Measurements from ENCODE around the gene TMEM135. TPM values are rescaled to one million over a fixed set of nuclear protein-coding genes. Genes with fewer than 3 reads are reported as not detected.

TMEM135 gene
- total RNA-seq, 1 donor from 2014 or later: 20.6 TPM

DNA sequence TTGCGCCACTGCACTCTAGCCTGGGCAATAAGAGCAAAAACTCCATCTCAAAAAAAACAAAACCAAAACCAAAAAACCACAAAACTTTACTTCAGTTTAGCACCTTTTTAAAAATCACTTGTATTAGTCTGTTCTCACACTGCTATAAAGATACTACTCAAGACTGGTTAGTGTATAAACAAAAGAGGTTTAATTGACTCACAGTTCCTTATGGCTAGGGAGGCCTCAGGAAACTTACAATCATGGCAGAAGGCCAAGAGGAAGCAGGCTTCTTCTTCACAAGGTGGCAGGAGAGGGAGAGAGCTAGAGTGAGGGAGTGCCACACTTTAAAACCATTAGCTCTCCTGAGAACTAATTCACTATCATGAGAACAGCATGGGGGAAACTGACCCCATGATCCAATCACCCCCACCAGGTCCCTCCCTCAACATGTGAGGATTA is 261.3 kb downstream of the TMEM135 start:
- TF ChIP-seq EZH2 (IDR thresholded peaks at IDR 0.05; ENCODE audit: insufficient read depth, low read length): no peak
- TF ChIP-seq, protein P1, sequence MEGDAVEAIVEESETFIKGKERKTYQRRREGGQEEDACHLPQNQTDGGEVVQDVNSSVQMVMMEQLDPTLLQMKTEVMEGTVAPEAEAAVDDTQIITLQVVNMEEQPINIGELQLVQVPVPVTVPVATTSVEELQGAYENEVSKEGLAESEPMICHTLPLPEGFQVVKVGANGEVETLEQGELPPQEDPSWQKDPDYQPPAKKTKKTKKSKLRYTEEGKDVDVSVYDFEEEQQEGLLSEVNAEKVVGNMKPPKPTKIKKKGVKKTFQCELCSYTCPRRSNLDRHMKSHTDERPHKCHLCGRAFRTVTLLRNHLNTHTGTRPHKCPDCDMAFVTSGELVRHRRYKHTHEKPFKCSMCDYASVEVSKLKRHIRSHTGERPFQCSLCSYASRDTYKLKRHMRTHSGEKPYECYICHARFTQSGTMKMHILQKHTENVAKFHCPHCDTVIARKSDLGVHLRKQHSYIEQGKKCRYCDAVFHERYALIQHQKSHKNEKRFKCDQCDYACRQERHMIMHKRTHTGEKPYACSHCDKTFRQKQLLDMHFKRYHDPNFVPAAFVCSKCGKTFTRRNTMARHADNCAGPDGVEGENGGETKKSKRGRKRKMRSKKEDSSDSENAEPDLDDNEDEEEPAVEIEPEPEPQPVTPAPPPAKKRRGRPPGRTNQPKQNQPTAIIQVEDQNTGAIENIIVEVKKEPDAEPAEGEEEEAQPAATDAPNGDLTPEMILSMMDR (IDR thresholded peaks at IDR 0.05; ENCODE audit: insufficient read depth, low read depth, low read length): no peak
- no peaks in the 10 kb centered on the region for H3K36me3 Mint-ChIP-seq (ENCODE audit: low read depth, unreplicated experiment)
- no peaks in the 10 kb centered on the region for H3K9me3 Mint-ChIP-seq (ENCODE audit: unreplicated experiment)

DNA sequence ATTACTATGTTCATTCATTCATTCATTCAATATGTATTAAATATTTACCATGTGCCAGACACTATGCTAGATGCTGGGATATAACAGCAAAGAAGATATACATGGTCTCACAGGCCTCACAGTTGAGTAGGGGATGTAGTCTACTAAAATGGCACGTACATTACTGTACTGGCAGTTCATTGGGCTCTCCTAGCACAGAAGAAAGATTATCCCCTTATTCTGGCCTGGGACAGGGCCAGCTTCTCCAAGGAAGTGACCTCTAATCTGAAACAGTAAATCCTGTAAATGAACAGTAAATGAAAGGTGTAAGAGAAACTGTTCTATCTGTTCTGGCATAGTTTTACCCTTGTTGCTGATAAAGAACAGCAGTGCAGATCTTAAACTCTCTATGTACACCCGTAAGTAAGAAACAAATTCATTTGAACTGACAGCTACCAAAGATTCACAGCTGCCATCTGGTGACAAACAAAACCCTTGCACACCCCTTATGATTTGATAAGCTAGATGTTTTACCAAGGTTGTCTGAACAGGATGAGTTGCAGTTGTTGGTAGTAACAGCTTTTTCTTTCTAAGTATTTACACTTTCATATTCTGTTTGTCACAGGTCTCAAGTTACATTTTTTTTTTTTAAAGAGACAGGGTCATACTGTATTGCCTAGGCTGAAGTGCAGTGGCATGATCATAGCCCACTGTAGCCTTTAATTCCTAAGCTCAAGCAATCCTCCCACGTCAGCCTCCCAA is 263.1 kb downstream of the TMEM135 start:
- H3K9ac ChIP-seq (ENCODE audit: low read length): no peak overlapping the region
- FAIRE-seq (no peak), DNase-seq (ENCODE audit: low read depth) (no peak)
- no peaks in the 10 kb centered on the region for H3K9me3 ChIP-seq (ENCODE audit: insufficient read depth, low read depth, low read length)
- no peak overlapping the region for H3K4me2 ChIP-seq (ENCODE audit: low read length)
- H3K4me1 Mint-ChIP-seq (ENCODE audit: low read depth, unreplicated experiment): peaks cover 9% of the 10 kb centered on the region
- H3K27ac Mint-ChIP-seq (ENCODE audit: unreplicated experiment): peak overlapping the region; percentile 18
- H3K79me2 ChIP-seq (ENCODE audit: insufficient read depth, low read length): no peaks in the 10 kb centered on the region
- H3K4me3 Mint-ChIP-seq (ENCODE audit: unreplicated experiment): no peak overlapping the region
- no peaks in the 10 kb centered on the region for H3K27me3 Mint-ChIP-seq (ENCODE audit: low read depth, unreplicated experiment)
- no peaks in the 10 kb centered on the region for H4K20me1 ChIP-seq (ENCODE audit: insufficient read depth, low read length)
- H3K27ac ChIP-seq (ENCODE audit: low read depth, low read length): no peak overlapping the region
- no peaks in the 10 kb centered on the region for H3K9me3 Mint-ChIP-seq (ENCODE audit: unreplicated experiment)
- H2AFZ ChIP-seq (ENCODE audit: low read depth, low read length): no peak overlapping the region
- H3K27me3 ChIP-seq (ENCODE audit: insufficient read depth, low read length): no peaks in the 10 kb centered on the region
- no peaks in the 10 kb centered on the region for H3K4me1 ChIP-seq (ENCODE audit: insufficient read depth, low read length)
- H3K4me3 ChIP-seq (ENCODE audit: insufficient read depth, low read depth, low read length): no peak overlapping the region
- TF ChIP-seq EZH2 (IDR thresholded peaks at IDR 0.05; ENCODE audit: insufficient read depth, low read length): no peak
- TF ChIP-seq, protein P1 (IDR thresholded peaks at IDR 0.05; ENCODE audit: insufficient read depth, low read depth, low read length): no peak
- no peaks in the 10 kb centered on the region for H3K36me3 Mint-ChIP-seq (ENCODE audit: low read depth, unreplicated experiment)
- H3K36me3 ChIP-seq (ENCODE audit: insufficient read depth, low read length): no peaks in the 10 kb centered on the region

More for the DNA sequence above, 261.3 kb downstream of the TMEM135 start:
- no peak overlapping the region for H3K4me3 ChIP-seq (ENCODE audit: insufficient read depth, low read depth, low read length)
- H2AFZ ChIP-seq (ENCODE audit: low read depth, low read length): no peak overlapping the region
- no peaks in the 10 kb centered on the region for H4K20me1 ChIP-seq (ENCODE audit: insufficient read depth, low read length)
- H3K4me1 Mint-ChIP-seq (ENCODE audit: low read depth, unreplicated experiment): peaks cover 9% of the 10 kb centered on the region
- H3K27ac Mint-ChIP-seq (ENCODE audit: unreplicated experiment): no peak overlapping the region
- H3K79me2 ChIP-seq (ENCODE audit: insufficient read depth, low read length): no peaks in the 10 kb centered on the region
- H3K4me2 ChIP-seq (ENCODE audit: low read length): no peak overlapping the region
- H3K9me3 ChIP-seq (ENCODE audit: insufficient read depth, low read depth, low read length): no peaks in the 10 kb centered on the region
- no peaks in the 10 kb centered on the region for H3K27me3 ChIP-seq (ENCODE audit: insufficient read depth, low read length)
- FAIRE-seq (no peak), DNase-seq (ENCODE audit: low read depth) (no peak)
- H3K27me3 Mint-ChIP-seq (ENCODE audit: low read depth, unreplicated experiment): no peaks in the 10 kb centered on the region
- no peak overlapping the region for H3K27ac ChIP-seq (ENCODE audit: low read depth, low read length)
- no peaks in the 10 kb centered on the region for H3K36me3 ChIP-seq (ENCODE audit: insufficient read depth, low read length)
- no peaks in the 10 kb centered on the region for H3K4me1 ChIP-seq (ENCODE audit: insufficient read depth, low read length)
- no peak overlapping the region for H3K4me3 Mint-ChIP-seq (ENCODE audit: unreplicated experiment)
- no peak overlapping the region for H3K9ac ChIP-seq (ENCODE audit: low read length)
